Osteocyte (in vitro differentiated cells): ENCODE measurements around the gene ADM2. TPM values are rescaled to one million over a fixed set of nuclear protein-coding genes. Genes with fewer than 3 reads are reported as not detected.

Source experiments
- DNase-seq: peaks from one replicate; pipeline ENCODE4 v3.0.0; 2021; ENCODE audit warnings: mixed read lengths; ENCODE audit not compliant: unreplicated experiment; ENCODE audit errors: extremely low spot score
- H3K27ac Mint-ChIP-seq: one replicate; pipeline ENCODE4 v1.8.0; 2021; ENCODE audit warnings: mild to moderate bottlenecking, mixed read lengths; ENCODE audit not compliant: unreplicated experiment
- H3K27me3 Mint-ChIP-seq: one replicate; pipeline ENCODE4 v1.8.0; 2021; ENCODE audit warnings: mixed read lengths; ENCODE audit not compliant: unreplicated experiment
- H3K36me3 Mint-ChIP-seq: one replicate; pipeline ENCODE4 v1.8.0; 2021; ENCODE audit warnings: mixed read lengths; ENCODE audit not compliant: unreplicated experiment
- H3K4me1 Mint-ChIP-seq: one replicate; pipeline ENCODE4 v1.8.0; 2021; ENCODE audit warnings: mixed read lengths; ENCODE audit not compliant: unreplicated experiment
- H3K4me3 Mint-ChIP-seq: one replicate; pipeline ENCODE4 v1.8.0; 2021; ENCODE audit warnings: mild to moderate bottlenecking, moderate library complexity, mixed read lengths; ENCODE audit not compliant: unreplicated experiment
- H3K9me3 Mint-ChIP-seq: one replicate; pipeline ENCODE4 v1.8.0; 2021; ENCODE audit warnings: mixed read lengths; ENCODE audit not compliant: unreplicated experiment
- CTCF ChIP-seq: fragments of 200-600 bp; sonication (generic); IDR thresholded peaks from 2 replicates; pipeline ENCODE4 v1.5.0; 2021; ENCODE audit warnings: antibody characterized with exemption, mild to moderate bottlenecking, moderate library complexity
- total RNA-seq: library from RNA; stranded (reverse); gene quantifications from 2 replicates; pipeline ENCODE4 v1.2.1, GENCODE V29; 2021

The ADM2 gene
- total RNA-seq, 1 donor from 2014 or later = 21.1 TPM

DNA sequence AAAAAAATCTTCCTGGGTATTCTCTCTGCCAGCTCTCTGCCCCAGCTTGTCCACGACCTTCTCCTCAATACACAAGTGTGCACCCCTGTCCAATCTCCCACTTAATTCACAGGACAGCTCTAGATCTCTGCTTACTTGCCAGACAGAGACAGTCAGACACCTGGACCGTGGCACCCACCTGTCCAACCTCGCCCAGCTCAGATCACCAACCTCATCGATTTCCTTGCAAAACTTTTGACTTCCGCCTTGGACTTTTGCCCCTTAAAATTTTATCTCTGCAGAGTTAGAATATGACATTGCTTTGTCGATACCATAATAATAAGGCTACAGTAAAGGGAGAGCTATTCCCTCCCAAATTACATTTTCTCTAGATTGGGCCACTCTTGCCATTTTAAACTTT is 15.8 kb downstream of the ADM2 start:
- no peak for TF ChIP-seq CTCF
- no peaks in the 10 kb centered on the region for H3K9me3 Mint-ChIP-seq
- peaks cover 1% of the 10 kb centered on the region for H3K36me3 Mint-ChIP-seq
- no peaks in the 10 kb centered on the region for H3K4me1 Mint-ChIP-seq
- no peak overlapping the region for H3K4me3 Mint-ChIP-seq
- peaks cover 3% of the 10 kb centered on the region for H3K27me3 Mint-ChIP-seq
- no peak overlapping the region for H3K27ac Mint-ChIP-seq
- no peak for DNase-seq

- Mint-ChIP-seq H3K27ac (no peak overlapping the region), H3K4me1 (no peaks in the 10 kb centered on the region), H3K9me3 (no peaks in the 10 kb centered on the region), H3K27me3 (peaks cover 3% of the 10 kb centered on the region), H3K36me3 (peaks cover 1% of the 10 kb centered on the region), H3K4me3 (no peak overlapping the region)
- DNase-seq = no peak
- peak; percentile 62 for TF ChIP-seq CTCF
Observed at GRCh38 chr22:50498322-50498890, 17.1 kb downstream of the ADM2 start.

DNA sequence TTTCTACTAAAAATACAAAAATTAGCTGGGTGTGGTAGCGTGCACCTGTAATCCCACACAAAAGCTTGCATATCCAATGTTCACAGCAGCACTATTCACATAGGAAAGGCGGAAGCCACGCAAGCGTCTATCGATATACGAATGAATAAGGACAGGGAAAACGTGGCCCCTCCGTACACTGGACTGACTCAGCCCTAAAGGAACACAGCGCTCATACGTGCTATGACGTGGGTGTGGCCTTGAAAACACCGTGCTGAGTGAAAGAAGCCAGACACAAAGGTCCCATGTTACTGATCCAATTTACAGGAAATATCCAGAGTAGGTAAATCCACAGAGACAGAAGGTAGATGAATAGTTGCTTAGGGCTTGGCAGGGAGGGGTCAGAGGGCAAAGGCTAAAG is 19.1 kb downstream of the ADM2 start:
- Mint-ChIP-seq H3K9me3 (no peaks in the 10 kb centered on the region), H3K27me3 (peaks cover 3% of the 10 kb centered on the region), H3K4me3 (no peak overlapping the region), H3K36me3 (peaks cover 1% of the 10 kb centered on the region), H3K27ac (no peak overlapping the region), H3K4me1 (no peaks in the 10 kb centered on the region)
- TF ChIP-seq CTCF = no peak
- DNase-seq = no peak

DNA sequence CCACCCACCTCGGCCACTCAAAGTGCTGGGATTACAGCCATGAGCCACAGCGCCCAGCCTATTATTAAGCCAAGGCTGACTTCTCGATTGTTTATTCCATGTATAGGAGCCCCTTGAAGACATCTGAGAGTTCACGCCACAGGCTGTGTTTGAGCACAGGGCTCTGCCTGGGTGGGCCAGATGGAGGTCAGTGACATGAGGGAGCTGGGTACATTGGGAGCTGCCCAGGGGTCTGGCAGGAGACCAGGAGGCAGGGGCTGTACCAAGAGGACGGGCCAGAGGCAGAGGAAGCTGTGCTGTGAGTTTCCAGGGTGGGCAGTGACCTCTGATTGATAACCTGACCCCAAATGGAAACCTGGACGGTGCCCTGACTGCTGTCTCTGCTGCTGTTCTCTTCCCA is 20.8 kb downstream of the ADM2 start:
- Mint-ChIP-seq H3K36me3 (peaks cover 1% of the 10 kb centered on the region), H3K4me1 (peaks cover 6% of the 10 kb centered on the region), H3K9me3 (no peaks in the 10 kb centered on the region), H3K4me3 (no peak overlapping the region), H3K27ac (no peak overlapping the region), H3K27me3 (peaks cover 1% of the 10 kb centered on the region)
- DNase-seq = no peak
- no peak for TF ChIP-seq CTCF

GRCh38 chr22:50502628-50503474 is 21.5 kb downstream of the ADM2 start:
- no peak for DNase-seq
- Mint-ChIP-seq H3K9me3 (no peaks in the 10 kb centered on the region), H3K27me3 (no peaks in the 10 kb centered on the region), H3K27ac (no peak overlapping the region), H3K4me3 (no peak overlapping the region), H3K4me1 (peaks cover 6% of the 10 kb centered on the region), H3K36me3 (peaks cover 1% of the 10 kb centered on the region)
- no peak for TF ChIP-seq CTCF
